HepG2 (cell line): ENCODE results near the gene COL27A1. TPM values are rescaled to one million over a fixed set of nuclear protein-coding genes. Genes with fewer than 3 reads are reported as not detected.
A peak's percentile ranks its signal among the peaks of the same experiment; 100 is the strongest.

ENCODE experiments used
- ATAC-seq: fragments of 200-7000 bp; cut with Tn5 transposase; 3 replicates; pipeline ENCODE4 v1.9.1; 2020; ENCODE audit warnings: mild to moderate bottlenecking, moderate library complexity
- BruUV-seq: library from RNA; stranded (reverse); fragments of 400-500 nt; replicated peaks from 2 replicates; lab custom pipeline; 2021; lab: Mats Ljungman, UMichigan
- CTCF ChIA-PET: fragments of 300-600 bp; formaldehyde crosslinking; extraction: SDS; loops from one replicate; lab custom pipeline; 2021; ENCODE audit warnings: low total read pairs, inconsistent platforms, low intra/inter-chr PET ratio; lab: Yijun Ruan, JAX
- POLR2A ChIA-PET: fragments of 350-600 bp; sonication (Branson Sonifier 250); formaldehyde crosslinking; loops from one replicate; lab custom pipeline; 2020; ENCODE audit warnings: antibody characterized with exemption, inconsistent platforms; lab: Yijun Ruan, JAX
- DNase-seq: peaks from one replicate; pipeline ENCODE4 v3.0.0-alpha.2; 2015; ENCODE audit warnings: low spot score
- FAIRE-seq: peaks from 3 replicates; lab custom pipeline; 2011; peaks lifted over from hg19 to GRCh38; lab: Jason Lieb, UNC
- H2AFZ ChIP-seq: one replicate; pipeline ENCODE4 v1.6.1; 2011; ENCODE audit warnings: low read length, inconsistent platforms
- H3K27ac ChIP-seq: fragments of 300-600 bp; 3 replicates; pipeline ENCODE4 v1.8.0; 2011; ENCODE audit warnings: mixed run types, mild to moderate bottlenecking, mixed read lengths, low read length, inconsistent platforms; ENCODE audit not compliant: insufficient read depth; ENCODE audit errors: extremely low read length
- H3K27me3 ChIP-seq, 2 experiments: fragments of 200-600 bp in 1 of 2; 2 replicates in 1 of 2; 3 replicates in 1 of 2; pipeline versions ENCODE4 v1.6.0 to v1.8.0; 2011; ENCODE audit warnings: low read length in 2 of 2, mild to moderate bottlenecking in 2 of 2, moderate library complexity in 2 of 2, inconsistent platforms in 1 of 2; ENCODE audit not compliant: insufficient read depth in 2 of 2, control insufficient read depth in 1 of 2
- H3K36me3 ChIP-seq, 2 experiments: fragments of 200-600 bp in 1 of 2; replicated peaks in 1 of 2; 2 replicates in 1 of 2; 3 replicates in 1 of 2; pipeline versions ENCODE4 v1.5.1 to v1.8.0; 2011; ENCODE audit warnings: low read length in 2 of 2, inconsistent platforms in 1 of 2; ENCODE audit not compliant: insufficient read depth in 2 of 2, control insufficient read depth in 1 of 2
- H3K4me1 ChIP-seq: 2 replicates; pipeline ENCODE4 v1.5.1; 2012; ENCODE audit warnings: low read length, inconsistent platforms; ENCODE audit not compliant: insufficient read depth
- H3K4me2 ChIP-seq: 2 replicates; pipeline ENCODE4 v1.6.0; 2011; ENCODE audit warnings: low read depth, low read length, inconsistent platforms
- H3K4me3 ChIP-seq, 3 experiments: fragments of 200-600 bp in 1 of 3; sonication (generic), shearing (Covaris generic) in 1 of 3; replicated peaks in 1 of 3; 2 replicates each; pipeline ENCODE4 v1.5.1; 2011 to 2016; ENCODE audit warnings: low read length in 3 of 3, inconsistent platforms in 2 of 3, low read depth in 2 of 3, mild to moderate bottlenecking in 2 of 3, control low read depth in 1 of 3, mixed read lengths in 1 of 3; ENCODE audit not compliant: insufficient read depth in 1 of 3
- H3K79me2 ChIP-seq: one replicate; pipeline ENCODE4 v1.6.1; 2011; ENCODE audit warnings: low read length, inconsistent platforms; ENCODE audit not compliant: insufficient read depth
- H3K9ac ChIP-seq: 2 replicates; pipeline ENCODE4 v1.6.0; 2011; ENCODE audit warnings: mild to moderate bottlenecking, low read depth, low read length, inconsistent platforms; ENCODE audit not compliant: insufficient read depth
- H3K9me3 ChIP-seq: 2 replicates; pipeline ENCODE4 v1.5.1; 2012; ENCODE audit warnings: mild to moderate bottlenecking, low read length
- H4K20me1 ChIP-seq: 2 replicates; pipeline ENCODE4 v1.6.0; 2011; ENCODE audit warnings: inconsistent platforms, mild to moderate bottlenecking, low read length, moderate library complexity; ENCODE audit not compliant: insufficient read depth
- FOXP4 ChIP-seq: sonication (generic); formaldehyde crosslinking; IDR thresholded peaks from 2 replicates; pipeline ENCODE4 v1.4.0; 2020; ENCODE audit warnings: missing genetic modification reagents
- HMG20B ChIP-seq: conservative IDR thresholded peaks from 2 replicates; pipeline ENCODE4 v1.6.1; 2016; ENCODE audit warnings: missing genetic modification reagents, missing compliant biosample characterization
- HNRNPK ChIP-seq: fragments of 200-400 bp; formaldehyde crosslinking; IDR thresholded peaks from 2 replicates; pipeline ENCODE4 v1.6.1; 2018; ENCODE audit warnings: low read length, low read depth, moderate library complexity, mild to moderate bottlenecking; ENCODE audit not compliant: poor library complexity, severe bottlenecking
- WGBS: methylation state at CpG from one replicate; pipeline ENCODE4 v1.1.6; 2017; ENCODE audit warnings: low lambda C conversion rate; 5-methylcytosine and 5-hydroxymethylcytosine counted together
- in situ Hi-C: cut with HindIII; loops from 2 replicates; pipeline ENCODE4 v1.10.0; 2017; ENCODE audit warnings: low pct_unique_long_range_greater_than_20kb; ENCODE audit not compliant: extremely low pct_ligation_motif_present
- intact Hi-C: fragments of 100-400 bp; cut with micrococcal nuclease; formaldehyde crosslinking; loops from one replicate; pipeline ENCODE4 v1.10.0; 2022; ENCODE audit not compliant: unreplicated experiment
- polyA plus RNA-seq, 8 experiments: library from polyadenylated mRNA; depleted of rRNA in 3 of 8; stranded (reverse) in 7 of 8; unstranded in 1 of 8; fragments of >200 nt; fragmentation: Illumina TruSeq in 4 of 8; extraction: Trizol in 4 of 8; gene quantifications; 2 replicates each; pipeline versions ENCODE4 v1.2.1 to v1.2.3, GENCODE V29; 2011 to 2016; ENCODE audit warnings: low read depth in 4 of 8, missing spikeins in 1 of 8, mixed read lengths in 1 of 8; ENCODE audit not compliant: insufficient read depth in 1 of 8
- total RNA-seq, 5 experiments: library from RNA; depleted of rRNA; stranded (reverse); fragments of >200 nt; fragmentation: Illumina TruSeq; extraction: Trizol; gene quantifications; 2 replicates each; pipeline ENCODE4 v1.2.3, GENCODE V29; 2016; ENCODE audit warnings: low read depth in 1 of 5

The COL27A1 gene
- total and polyA plus RNA-seq, 2 of the 13 experiments (the other 11 are each of a cell fraction or from before 2014, with no cell fraction given): 71.3 to 89.1 TPM

- no peak for TF ChIP-seq HNRNPK
Measured at GRCh38 chr9:114112325-114112724, 43.0 kb upstream of the COL27A1 start (continued).

DNA sequence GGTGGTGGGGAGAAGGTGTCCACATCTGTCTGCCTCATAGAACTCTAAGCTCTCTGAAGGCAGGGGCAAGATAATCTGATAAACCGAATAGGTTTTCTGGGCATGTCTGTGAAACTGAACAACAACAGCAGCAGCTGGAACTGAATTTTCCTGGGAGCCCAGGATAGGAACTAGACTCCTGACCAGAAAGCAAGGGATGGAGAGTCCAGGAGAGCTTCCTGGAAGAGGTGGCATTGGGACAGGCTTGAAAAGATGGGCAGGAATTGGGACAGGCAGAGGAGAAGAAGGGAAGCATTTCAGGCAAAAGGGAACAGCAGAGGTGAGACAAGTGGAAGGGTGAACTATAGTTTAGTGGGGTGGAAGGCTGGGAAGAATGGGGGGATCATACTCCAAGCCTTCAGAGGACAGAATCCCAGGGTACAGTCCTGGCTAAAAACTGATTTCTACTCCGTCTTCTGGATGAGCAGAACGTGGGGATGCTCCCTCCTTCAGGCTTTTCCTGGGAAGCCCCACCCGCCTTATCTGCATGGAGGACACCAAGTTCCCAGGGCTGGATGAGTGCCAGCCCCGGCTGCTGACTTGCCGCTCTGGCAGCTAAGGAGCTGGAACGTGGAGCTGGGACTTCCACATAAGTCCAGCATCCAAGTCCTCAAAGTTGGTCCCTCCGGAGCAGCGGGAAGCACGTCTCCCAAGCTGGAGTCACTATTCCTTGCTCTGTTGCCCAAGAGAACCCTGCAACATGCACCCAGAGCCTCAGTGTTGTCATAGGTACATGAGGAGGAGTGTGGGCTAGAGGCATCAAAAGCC, 42.4 kb upstream of the COL27A1 start:
- Histone ChIP-seq H3K27me3 (no peaks in the 10 kb centered on the region), H3K27ac (no peak overlapping the region), H3K36me3 (no peaks in the 10 kb centered on the region), H3K4me1 (peaks cover 88% of the 10 kb centered on the region), H3K4me3 (no peak overlapping the region), H3K9ac (no peak overlapping the region), H2AFZ (no peak overlapping the region), H3K79me2 (no peaks in the 10 kb centered on the region), H4K20me1 (no peaks in the 10 kb centered on the region), H3K4me2 (no peak overlapping the region), H3K9me3 (no peaks in the 10 kb centered on the region)
- no TSS peak for BruUV-seq
- in situ Hi-C loops: no loop called here
- intact Hi-C loops: no loop called here
- CTCF ChIA-PET: no interaction called here
- TF ChIP-seq FOXP4 (CRISPR knock-in tag): no peak
- 0 out of 2 replicates have a peak, but pooled peaks have one; percentile 24 for TF ChIP-seq HMG20B
- 28% methylated on average over 10 of the region's 10 CpGs for WGBS
- no peak for ATAC-seq
- no peak for DNase-seq
- POLR2A ChIA-PET: interaction anchor here (1.0 to 1.7 kb wide), 2 partner anchors 14 to 41 kb away, joined by 3 to 5 read pairs; partner anchors contain the start of gene KIF12
- no peak for FAIRE-seq
